PC-9 (cell line): Measurements from ENCODE around the gene SMG6. TPM values are rescaled to one million over a fixed set of nuclear protein-coding genes. Genes with fewer than 3 reads are reported as not detected.

Experiments used
- BruUV-seq: library from RNA; stranded (reverse); fragments of 400-500 nt; replicated peaks from 2 replicates; lab custom pipeline; 2021; lab: Mats Ljungman, UMichigan
- CTCF ChIA-PET: fragments of 300-600 bp; sonication (Branson Sonifier 250); formaldehyde crosslinking; loops from one replicate; lab custom pipeline; 2022; ENCODE audit warnings: antibody characterized with exemption; lab: Charles Lee
- POLR2A ChIA-PET: fragments of 300-600 bp; sonication (Branson Sonifier 250); formaldehyde crosslinking; loops from one replicate; lab custom pipeline; 2022; ENCODE audit warnings: antibody characterized with exemption; ENCODE audit not compliant: unreplicated experiment; lab: Charles Lee
- DNase-seq, 2 experiments: peaks; one replicate each; pipeline versions ENCODE4 v3.0.0 to v3.0.0-alpha.2; 2015 to 2022; ENCODE audit warnings: mixed read lengths in 1 of 2
- H2AFZ ChIP-seq: fragments of 200-600 bp; sonication (generic); 2 replicates; pipeline ENCODE4 v1.8.1; 2017; ENCODE audit warnings: antibody characterized with exemption
- H3F3A ChIP-seq: fragments of 200-600 bp; sonication (generic); 2 replicates; pipeline ENCODE4 v1.8.1; 2017; ENCODE audit warnings: antibody characterized with exemption, mild to moderate bottlenecking, low read depth; ENCODE audit not compliant: insufficient read depth
- H3K27ac ChIP-seq: fragments of 200-600 bp; sonication (generic); 2 replicates; pipeline ENCODE4 v1.6.1; 2016; ENCODE audit warnings: mixed run types
- H3K27me3 ChIP-seq: fragments of 200-600 bp; sonication (generic); 2 replicates; pipeline ENCODE4 v1.6.1; 2016; ENCODE audit warnings: low read depth, mixed run types; ENCODE audit not compliant: insufficient read depth
- H3K36me3 ChIP-seq: fragments of 200-600 bp; sonication (generic); 2 replicates; pipeline ENCODE4 v1.6.1; 2016; ENCODE audit warnings: low read depth, mixed run types
- H3K4me1 ChIP-seq: fragments of 200-600 bp; sonication (generic); replicated peaks from 2 replicates; pipeline ENCODE4 v1.6.1; 2016; ENCODE audit warnings: mixed run types; ENCODE audit not compliant: insufficient read depth
- H3K4me2 ChIP-seq: fragments of 200-600 bp; sonication (generic); 2 replicates; pipeline ENCODE4 v1.6.1; 2017; ENCODE audit warnings: mixed run types
- H3K4me3 ChIP-seq: fragments of 200-600 bp; sonication (generic); 2 replicates; pipeline ENCODE4 v1.6.1; 2016; ENCODE audit warnings: mixed run types
- H3K79me2 ChIP-seq: fragments of 200-600 bp; sonication (generic); 2 replicates; pipeline ENCODE4 v1.6.1; 2017; ENCODE audit warnings: low read depth, mixed run types
- H3K9me2 ChIP-seq: fragments of 200-600 bp; sonication (generic); 2 replicates; pipeline ENCODE4 v1.8.1; 2017; ENCODE audit warnings: mild to moderate bottlenecking; ENCODE audit not compliant: insufficient read depth
- H3K9me3 ChIP-seq: fragments of 200-600 bp; sonication (generic); 2 replicates; pipeline ENCODE4 v1.8.1; 2016; ENCODE audit warnings: low read depth; ENCODE audit not compliant: insufficient read depth
- H4K20me1 ChIP-seq: fragments of 200-600 bp; sonication (generic); 2 replicates; pipeline ENCODE4 v1.8.1; 2017; ENCODE audit not compliant: insufficient read depth
- CTCF ChIP-seq: fragments of 200-600 bp; sonication (generic); conservative IDR thresholded peaks from 2 replicates; pipeline ENCODE4 v1.6.1; 2017; ENCODE audit warnings: mixed run types, antibody characterized with exemption, mild to moderate bottlenecking, moderate library complexity
- EZH2 ChIP-seq: fragments of 200-600 bp; sonication (generic); IDR thresholded peaks from 2 replicates; pipeline ENCODE4 v1.8.0; 2017; ENCODE audit warnings: antibody characterized with exemption, low read depth
- intact Hi-C: fragments of 100-400 bp; cut with micrococcal nuclease; formaldehyde crosslinking; loops from one replicate; pipeline ENCODE4 v1.10.0; 2022; ENCODE audit not compliant: unreplicated experiment
- total RNA-seq: library from RNA; stranded (reverse); gene quantifications from 2 replicates; pipeline ENCODE4 v1.2.3, GENCODE V29; 2021

Gene SMG6
- total RNA-seq, 1 experiment from 2014 or later, result 43.1 TPM

GRCh38 chr17:2107050-2107449 is 196.5 kb downstream of the SMG6 start:
- ChIA-PET POLR2A (no interaction called here), CTCF (no interaction called here)
- intact Hi-C loops, result no loop called here
- Histone ChIP-seq H3K79me2 (no peaks in the 10 kb centered on the region), H3K4me1 (peaks cover 14% of the 10 kb centered on the region), H3K9me3 (no peaks in the 10 kb centered on the region), H3K4me3 (no peak overlapping the region), H3K9me2 (no peaks in the 10 kb centered on the region), H3K4me2 (no peak overlapping the region), H3K36me3 (no peaks in the 10 kb centered on the region), H3K27ac (no peak overlapping the region), H3K27me3 (no peaks in the 10 kb centered on the region), H3F3A (peaks cover 29% of the 10 kb centered on the region), H2AFZ (no peak overlapping the region), H4K20me1 (no peaks in the 10 kb centered on the region)
- DNase-seq, result no peak
- TF ChIP-seq EZH2 (no peak), CTCF (no peak)
- BruUV-seq, result no TSS peak

GRCh38 chr17:2106308-2106955 is 197.2 kb downstream of the SMG6 start:
- TF ChIP-seq EZH2, result no peak
- TF ChIP-seq CTCF, result no peak
- BruUV-seq, result no TSS peak
- H3F3A ChIP-seq, result peaks cover 30% of the 10 kb centered on the region
- H3K9me2 ChIP-seq, result no peaks in the 10 kb centered on the region
- no peak overlapping the region for H3K27ac ChIP-seq
- H3K27me3 ChIP-seq, result no peaks in the 10 kb centered on the region
- H3K4me1 ChIP-seq, result peaks cover 14% of the 10 kb centered on the region
- H3K4me2 ChIP-seq, result no peak overlapping the region
- ChIA-PET CTCF (no interaction called here), POLR2A (no interaction called here)
- DNase-seq, result no peak
- intact Hi-C loops, result no loop called here
- no peak overlapping the region for H2AFZ ChIP-seq
- H3K36me3 ChIP-seq, result no peaks in the 10 kb centered on the region
- H3K79me2 ChIP-seq, result no peaks in the 10 kb centered on the region
- no peak overlapping the region for H3K4me3 ChIP-seq
- H4K20me1 ChIP-seq, result no peaks in the 10 kb centered on the region
- H3K9me3 ChIP-seq, result no peaks in the 10 kb centered on the region

- ChIA-PET POLR2A (no interaction called here), CTCF (no interaction called here)
- Histone ChIP-seq H3K4me2 (no peak overlapping the region), H3K9me3 (no peaks in the 10 kb centered on the region), H3K4me3 (no peak overlapping the region), H3K36me3 (no peaks in the 10 kb centered on the region), H3K4me1 (peaks cover 16% of the 10 kb centered on the region), H4K20me1 (no peaks in the 10 kb centered on the region), H3F3A (peaks cover 32% of the 10 kb centered on the region), H3K9me2 (no peaks in the 10 kb centered on the region), H2AFZ (no peak overlapping the region), H3K79me2 (no peaks in the 10 kb centered on the region), H3K27me3 (no peaks in the 10 kb centered on the region), H3K27ac (no peak overlapping the region)
- no peak for DNase-seq
- TF ChIP-seq EZH2, result no peak
- no peak for TF ChIP-seq CTCF
- intact Hi-C loops, result no loop called here
- BruUV-seq, result no TSS peak
Measured at GRCh38 chr17:2105663-2106062, 197.9 kb downstream of the SMG6 start.
